HG02943 (cell line): Measurements from ENCODE around the gene PALLD.

Experiments used
- ATAC-seq: cut with Tn5 transposase; IDR thresholded peaks from one replicate; pipeline ENCODE4 v1.9.1; 2021; ENCODE audit warnings: mild to moderate bottlenecking, low read depth, moderate library complexity; ENCODE audit not compliant: unreplicated experiment

PALLD gene

DNA sequence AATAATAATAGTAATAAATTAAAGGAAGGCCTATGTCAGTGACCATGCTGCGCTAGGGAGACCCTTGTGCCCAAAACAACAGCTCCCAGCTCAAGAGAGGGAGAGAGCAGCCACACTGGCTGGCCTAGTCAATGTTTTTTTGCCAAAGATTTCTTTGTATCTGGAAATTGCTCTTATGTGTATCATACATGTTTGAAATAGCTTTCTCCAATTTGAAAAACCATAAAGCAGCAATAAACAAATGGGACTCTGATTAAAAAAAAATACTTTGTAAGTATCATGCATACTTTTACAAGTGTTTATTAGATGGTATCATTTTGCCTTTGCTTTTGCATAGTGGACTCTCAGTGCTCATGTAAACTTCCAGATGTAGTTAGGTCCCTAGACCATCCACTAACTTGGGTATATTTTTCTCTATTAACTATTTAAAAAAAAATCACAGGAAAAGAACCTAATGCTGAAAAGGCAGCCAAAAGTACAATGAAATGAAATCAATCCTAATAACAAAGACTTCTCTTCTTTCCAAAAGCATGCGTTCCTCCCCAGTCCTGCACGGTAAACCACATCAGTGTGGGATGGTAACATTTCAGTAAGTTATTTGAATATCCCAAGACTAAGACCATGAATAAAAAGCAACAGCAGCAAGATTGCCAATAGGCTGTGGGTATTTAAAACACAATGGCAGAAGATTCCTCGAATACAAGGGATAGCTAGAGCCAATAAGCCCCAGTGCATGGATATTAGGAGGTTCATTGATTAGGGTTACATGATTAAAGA lies 117.6 kb downstream of the PALLD start:
- no peak for ATAC-seq

DNA sequence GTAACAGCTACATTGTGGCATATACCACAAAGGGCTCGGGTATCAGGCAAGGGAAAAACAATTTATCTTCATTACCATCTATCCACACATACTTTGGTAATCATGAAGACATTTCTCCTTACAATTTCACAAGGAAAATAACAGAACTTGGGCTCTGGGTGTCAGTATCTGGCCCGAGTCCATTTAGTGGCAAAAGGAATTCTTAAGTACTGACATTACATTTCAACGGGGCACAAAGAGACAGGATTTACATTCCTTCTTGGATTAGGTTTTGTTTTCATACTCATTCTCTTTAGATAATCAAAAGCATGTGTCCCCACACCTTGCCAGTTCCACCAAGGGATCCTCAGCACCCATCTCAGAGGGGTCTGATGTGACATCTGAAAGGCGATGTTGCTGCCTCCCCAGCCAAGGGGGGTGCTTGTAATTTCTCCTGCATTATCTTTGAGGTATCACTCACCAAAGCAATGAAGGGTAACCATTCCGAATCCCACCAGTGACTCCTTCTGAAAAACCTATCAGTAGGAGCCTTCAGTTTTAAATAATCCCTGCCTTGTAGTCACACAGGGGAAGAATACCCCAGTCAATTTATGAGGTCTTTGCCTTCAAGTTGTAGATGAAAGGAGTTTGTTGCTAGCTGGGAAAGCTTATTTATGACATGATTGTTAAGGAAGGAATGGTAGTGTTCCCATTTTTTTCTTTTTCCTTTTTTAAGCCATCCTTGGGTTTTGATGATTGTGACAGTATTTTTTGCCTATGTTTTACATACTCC lies 118.6 kb downstream of the PALLD start:
- ATAC-seq, result no peak

DNA sequence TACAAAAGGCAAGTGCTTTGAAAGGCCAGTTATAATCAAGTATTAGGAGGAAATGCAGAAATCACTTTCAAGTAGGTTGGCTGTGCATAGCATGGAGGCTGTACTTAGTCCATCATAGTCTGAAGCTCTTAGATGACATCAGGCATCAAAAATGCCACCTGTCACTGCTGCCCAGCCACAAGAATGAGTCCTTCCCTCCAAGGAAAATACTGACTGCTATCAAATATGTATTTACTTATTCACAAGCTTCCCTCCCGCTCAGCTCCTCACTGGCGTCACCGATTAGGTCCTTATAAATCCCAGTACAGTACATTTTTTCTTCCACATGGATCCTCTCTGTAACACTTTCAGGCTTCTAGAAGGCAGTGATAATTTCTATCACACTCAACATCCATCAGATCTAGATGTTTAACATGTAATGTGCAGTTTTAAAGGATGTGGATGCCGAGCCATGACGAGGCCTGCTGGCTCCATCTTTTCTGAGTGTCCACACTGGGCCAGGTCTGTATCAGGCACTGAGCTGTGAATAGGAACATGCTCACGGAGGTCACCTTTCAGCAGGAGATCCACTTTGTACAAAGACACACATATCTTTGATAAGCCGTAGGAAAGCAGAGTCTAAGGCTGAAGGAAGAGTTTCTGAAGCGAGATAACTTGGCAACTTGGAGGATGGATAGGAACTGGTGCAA lies 121.9 kb downstream of the PALLD start:
- no peak for ATAC-seq

DNA sequence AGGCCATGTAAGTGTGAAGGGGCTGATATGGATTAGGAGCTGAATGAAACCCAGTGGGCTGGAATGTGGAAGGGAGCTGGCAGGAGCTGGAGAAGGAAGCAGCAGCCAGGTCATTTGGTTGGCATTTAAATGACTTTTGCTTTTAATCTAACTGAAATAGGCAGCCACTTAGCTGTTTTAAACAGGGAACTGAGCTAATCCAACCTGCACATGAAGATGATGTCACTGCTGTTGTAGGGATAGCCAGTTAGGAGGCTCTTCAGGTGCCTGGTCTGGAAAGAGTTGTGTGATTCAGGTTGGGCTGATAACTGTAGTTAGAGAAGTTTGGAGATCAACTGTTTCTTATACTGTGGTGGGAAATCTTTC lies 122.4 kb downstream of the PALLD start:
- no peak for ATAC-seq

DNA sequence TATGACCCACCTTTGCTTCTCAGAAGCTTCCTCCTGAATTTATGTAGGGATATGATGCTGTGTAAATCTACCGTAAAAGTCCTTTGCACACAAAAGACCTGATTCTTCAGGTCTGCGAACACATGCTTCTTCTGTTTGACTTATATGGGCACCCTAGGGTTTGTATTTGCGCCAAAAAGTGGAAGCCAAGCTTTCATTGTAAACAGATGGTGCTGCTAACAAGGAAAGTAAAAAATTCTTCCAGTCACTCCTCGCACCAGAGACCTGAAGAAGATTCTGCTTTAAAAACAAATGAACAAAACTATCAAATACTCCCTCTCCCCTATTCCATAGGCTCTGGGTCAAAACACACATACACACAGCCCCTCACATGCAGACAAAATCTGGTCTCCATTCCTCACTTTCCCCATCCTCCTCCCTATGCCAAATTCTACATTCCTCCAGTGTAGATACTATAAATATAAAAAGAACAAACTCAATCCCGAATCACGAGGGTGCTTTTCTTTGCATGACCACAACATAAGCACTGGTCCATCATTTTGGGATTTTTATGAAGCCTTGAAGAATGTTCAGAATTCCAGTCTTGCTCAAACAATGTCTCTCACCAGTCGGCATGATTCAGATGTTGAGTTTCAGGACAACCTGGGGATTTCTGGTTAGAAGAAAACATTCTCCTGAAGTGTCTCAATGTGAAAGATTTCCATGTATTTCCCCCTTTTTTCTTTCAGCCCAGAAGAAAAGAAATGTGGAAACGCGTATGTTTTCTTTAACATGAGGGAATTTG lies 125.1 kb downstream of the PALLD start:
- ATAC-seq, result no peak

DNA sequence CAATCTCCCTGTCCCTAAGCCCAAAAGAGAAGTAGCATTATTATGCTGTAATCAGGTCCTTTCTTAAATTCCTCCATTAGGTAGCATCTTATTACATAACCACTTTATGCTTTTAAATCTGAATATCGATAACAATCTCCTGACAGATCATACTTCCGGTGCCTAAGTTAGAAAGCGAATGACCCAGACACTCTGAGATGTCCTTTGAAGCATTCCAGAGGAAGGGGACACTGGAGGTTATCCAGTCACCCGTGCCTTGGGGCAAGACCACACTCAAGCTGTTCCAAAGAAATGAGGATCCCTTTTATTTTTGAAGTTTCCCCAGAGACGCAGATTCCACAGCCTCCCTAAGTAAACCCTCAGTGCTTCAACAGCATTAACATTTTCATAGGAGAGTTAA lies 125.7 kb downstream of the PALLD start:
- ATAC-seq, result no peak

DNA sequence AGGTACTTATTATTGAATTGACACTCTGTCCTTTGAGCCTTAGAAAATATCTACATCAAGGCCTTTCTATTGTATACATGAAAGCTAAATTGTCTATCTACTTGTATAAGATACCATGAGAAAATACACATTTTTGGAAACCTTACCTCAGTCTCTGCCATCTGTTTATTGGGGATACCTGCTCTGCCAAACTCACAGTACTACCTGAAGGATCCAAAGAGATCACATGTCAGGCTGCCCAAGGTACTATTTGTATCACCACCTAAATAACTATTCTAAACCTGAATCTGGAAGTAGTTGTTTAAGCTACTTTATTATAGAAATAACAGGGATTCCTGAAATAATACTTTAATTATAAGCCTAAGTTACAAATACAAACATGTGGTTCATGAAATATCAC lies 126.2 kb downstream of the PALLD start:
- no peak for ATAC-seq

DNA sequence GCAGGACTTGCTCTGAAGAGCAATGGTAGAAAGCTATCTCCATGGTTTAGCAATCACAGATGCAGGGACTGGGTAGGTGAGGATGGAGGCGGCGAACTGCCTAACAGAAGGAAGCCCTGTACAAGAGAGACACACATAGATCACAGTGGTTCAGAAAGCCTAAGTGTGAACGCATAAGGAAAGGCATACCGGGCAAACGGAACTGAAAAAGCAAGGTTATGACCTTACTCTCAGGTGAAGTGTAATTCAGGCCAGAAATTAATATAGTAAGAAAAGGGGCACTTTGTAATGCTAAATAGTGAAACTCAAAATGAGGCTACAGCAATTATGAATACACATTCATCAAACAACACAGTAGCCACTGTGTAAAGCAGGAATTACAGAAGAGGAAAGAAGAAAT lies 126.6 kb downstream of the PALLD start:
- ATAC-seq, result no peak

DNA sequence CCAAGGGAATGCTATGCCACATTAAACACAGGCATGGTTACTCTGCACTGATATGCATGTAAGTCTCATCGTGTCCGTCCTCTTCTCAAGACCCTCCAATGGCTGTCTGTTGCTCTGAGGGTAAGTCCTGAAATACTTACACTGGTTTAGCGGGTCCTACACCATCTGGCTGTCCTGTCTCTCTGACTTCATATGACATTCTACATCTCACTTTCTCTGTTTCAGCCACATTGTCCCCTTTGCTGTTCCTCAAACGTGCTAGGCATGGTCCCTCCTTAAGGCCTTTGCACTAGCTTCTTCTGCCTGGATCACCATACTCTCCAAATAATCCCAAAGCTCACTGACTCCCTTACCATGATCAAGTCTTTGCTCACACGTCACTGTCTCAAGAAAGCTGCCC lies 131.4 kb downstream of the PALLD start:
- no peak for ATAC-seq

DNA sequence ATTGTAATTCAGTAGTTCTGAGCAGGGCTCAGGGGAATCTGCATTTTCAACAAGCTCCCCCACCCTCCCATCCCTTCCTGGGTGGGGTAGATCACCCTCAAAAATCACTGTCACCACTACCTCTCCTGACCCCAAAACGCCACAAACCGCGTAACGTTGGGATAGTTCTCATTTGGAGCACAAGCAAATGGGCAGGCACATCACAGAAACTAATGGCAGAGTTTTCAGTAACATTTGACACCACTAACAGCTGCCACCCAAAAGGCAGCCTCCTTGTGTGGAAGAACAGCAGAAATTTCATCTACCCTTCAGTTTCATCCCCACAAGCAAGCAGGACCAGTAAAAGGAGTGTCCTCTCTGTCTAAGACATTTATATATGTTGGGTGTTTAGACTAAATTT lies 132.7 kb downstream of the PALLD start:
- no peak for ATAC-seq

DNA sequence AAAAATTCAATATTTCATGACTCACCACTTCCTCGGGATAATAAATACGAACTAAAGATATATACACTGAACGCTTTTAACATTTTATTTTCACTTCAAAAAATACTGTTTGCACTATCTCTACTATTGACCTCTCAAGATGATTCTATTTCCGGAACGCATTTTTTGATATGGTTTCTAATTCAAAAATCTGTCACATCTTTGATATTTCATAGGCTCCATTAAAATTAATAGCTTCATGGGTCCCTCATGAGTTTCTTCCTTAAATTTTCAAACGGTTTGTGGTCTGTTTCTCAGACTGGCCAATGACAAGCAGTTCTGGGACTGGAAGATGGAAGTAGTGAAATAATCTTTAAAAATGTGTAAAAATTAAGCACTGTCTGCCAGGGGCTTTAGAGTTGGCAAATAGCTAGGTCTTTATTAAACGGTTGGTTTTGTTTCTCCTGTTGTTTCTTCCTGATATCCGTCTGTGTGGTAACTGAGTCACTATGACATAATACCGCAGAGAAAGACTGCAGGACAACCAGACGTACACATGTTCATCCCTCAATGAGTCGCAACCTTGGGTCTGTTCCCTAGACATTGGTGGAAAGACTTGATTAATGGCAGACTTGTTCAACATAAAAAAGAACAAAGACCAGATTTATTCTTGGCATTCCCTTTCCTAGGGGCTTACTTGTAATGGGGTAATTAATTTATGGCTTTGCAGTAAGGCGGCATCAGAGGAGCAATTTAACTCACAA lies 133.8 kb downstream of the PALLD start:
- ATAC-seq, result no peak

DNA sequence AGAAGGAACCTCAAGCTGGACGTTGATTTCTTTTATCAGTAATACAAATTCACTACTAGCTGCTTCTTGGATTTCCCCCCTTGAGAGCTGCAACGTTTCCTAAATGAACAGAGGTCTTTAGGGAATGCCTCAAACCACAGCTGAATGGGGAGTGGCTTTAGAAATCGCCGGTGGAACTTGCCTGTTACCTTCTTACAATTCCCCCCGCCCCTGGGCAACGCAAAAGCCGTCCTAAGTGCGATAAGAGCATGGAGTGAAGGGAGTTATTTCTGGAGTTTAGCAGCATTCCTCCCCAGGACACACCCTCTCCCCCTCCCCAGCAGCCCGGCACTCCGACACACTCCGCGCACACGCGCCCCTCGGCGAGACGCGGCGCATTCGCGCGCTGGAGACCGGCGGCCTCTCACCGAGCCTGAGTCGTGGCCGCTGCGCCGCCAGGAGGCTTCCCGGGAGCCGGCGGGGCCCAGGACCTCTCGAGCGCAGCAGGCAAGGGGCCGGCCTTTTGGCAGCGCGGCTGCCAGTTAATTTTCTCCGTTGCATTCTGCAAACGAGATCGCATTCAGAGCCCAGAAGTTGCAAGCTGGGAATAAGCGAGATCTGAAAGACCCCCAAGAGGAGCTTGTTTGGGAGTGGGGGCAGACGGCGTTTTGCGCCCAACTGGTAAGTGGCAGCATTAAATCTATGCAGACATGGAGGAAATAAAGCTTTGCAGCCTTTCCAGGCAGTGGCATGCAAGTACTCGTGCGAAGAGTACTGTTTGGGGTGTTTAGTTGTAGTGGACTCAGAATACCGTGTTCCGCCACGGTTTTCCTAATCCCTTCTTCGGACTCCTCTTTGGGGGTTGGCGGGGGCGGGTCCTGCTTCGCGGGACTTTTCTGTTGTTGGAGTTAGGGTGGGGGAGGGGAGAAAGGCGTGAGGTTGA lies 134.7 kb downstream of the PALLD start:
- ATAC-seq, result no peak

DNA sequence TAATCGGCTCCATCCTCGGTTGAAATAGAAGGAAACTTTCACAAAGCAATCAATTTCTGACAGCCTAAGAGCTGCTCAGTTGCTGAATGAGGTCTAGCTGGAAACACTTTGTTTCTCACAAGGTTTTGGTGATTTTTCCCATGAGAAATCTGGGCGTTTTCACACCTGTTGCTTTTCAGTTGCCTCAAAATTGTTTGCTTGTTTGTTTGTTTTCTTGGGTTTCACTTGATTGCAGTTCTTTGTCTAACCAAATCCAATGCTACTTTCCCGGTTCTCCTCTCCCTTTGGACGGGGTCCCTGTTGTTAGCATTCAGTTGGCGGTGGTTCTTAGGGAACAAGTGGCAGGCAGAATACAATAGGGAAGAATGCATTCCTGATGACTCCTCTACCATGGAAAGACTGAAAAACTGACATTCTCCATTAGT lies 135.5 kb downstream of the PALLD start:
- ATAC-seq, result no peak

DNA sequence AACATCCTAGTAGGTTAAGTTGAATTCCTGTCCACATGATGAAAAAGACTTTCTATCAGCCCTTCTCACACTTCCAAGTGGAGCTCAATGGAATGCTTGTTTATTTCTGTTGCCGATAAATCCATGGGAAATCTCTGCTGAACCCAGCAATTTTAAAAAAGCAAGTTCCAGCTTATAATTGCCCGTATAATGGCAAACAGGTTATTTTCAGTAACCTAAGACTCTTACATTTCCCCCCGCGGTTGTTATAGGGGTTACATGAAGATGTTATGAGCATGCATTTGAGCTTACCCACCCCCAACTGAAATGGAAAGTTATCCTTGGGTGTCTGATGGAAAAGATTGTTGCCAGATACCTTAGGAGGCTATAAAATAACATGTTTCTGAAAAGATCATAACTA lies 136.2 kb downstream of the PALLD start:
- no peak for ATAC-seq

DNA sequence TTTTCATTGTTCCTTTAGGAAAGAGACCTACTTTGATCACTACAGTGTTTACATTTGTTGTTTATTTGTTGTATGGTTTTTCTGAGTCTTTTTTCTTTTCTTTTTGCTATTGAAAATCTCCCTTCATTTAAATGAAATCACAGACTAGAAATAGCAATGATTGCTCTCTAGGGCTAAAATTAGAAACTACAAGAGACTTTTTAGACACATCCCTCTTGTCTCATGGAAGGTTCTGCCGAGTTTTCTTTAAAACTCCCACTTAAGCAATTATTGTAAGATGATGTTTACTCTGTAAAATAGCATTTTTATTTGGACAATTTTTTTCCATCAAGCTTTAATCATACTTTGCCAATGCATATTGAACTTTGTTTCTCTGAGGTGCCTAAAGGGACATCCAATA lies 136.6 kb downstream of the PALLD start:
- ATAC-seq, result no peak

DNA sequence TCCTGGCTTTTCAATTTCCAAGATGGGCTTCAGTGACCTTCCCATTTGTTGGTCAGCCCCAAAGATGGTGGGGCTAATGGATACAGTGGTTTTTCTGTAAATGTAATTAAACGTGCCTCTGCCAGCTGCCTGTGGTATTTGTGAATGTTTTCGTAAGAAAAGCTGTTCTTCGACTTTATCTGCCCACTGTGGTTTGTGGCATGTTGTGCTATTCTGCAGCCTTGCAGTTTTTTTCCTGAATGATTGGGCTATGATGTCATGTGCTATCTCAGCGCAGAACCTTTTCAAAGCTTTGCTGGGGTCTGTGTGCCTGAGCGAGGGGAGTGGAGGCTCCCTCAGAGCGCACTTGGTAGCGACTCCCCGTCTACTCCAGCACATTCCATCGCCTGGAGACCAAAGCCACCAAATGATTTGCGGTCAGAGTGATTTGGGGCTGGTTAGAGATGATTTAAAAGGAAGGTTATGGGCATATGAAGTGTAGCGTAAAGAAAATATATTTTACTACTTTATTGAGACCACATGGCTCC lies 137.5 kb downstream of the PALLD start:
- no peak for ATAC-seq

DNA sequence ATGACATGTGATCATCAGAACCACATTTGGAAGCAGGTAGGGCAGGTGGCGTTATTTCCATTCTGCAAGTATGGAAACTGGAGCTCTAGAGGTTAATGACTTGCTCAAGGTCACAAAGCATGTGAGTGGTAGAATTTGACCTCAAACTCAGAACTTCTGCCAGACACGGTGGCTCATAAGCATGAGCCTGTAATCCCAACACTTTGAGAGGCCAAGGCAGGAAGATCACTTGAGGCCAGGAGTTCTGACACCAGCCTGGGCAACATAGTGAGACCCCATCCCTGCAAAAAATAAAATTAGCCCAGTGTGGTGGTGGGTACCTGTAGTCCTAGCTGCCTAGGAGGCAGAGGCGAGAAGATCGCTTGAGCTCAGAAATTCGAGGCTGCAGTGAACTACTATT lies 139.2 kb downstream of the PALLD start:
- ATAC-seq, result no peak

DNA sequence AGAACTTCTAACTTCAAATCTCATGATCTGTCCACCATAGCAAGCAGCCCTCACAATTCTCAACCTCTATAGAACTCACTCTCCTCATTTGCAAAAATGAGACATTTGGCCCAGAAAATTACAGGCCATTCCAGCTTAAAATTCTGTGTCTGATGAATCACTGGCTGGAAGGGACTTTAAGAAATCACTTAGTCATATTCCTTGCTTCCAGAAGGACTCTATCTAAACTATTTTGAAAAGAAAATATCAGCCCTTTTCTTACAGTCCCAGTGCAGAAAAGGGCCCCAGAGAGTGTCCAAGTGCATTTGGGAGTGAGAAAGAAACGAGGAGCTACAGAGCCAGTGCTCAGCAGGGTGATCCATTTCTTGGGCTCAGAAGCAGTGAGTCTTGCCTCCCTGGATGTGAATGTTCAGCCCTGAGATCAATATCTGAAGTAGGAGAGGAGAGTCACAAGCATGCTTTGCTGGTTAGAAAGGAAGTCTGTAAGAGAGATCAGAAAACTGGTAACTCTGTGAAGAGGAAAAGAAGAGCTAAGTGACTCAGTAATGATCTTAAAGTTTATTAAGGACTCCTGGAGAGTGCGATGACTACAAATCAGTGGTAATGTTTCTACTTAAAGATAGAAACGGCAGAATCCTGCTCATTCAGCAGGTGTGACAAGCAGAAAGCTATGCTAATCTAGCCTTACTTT lies 139.8 kb downstream of the PALLD start:
- ATAC-seq, result no peak
